LHCN-M2 (cell line): ENCODE data around the gene OIT3. TPM values are rescaled to one million over a fixed set of nuclear protein-coding genes. Genes with fewer than 3 reads are reported as not detected.

Experiments used
- DNase-seq: peaks from one replicate; pipeline ENCODE4 v3.0.0-alpha.2; 2012; ENCODE audit warnings: low read depth
- polyA plus RNA-seq: library from polyadenylated mRNA; unstranded; fragments of >200 nt; gene quantifications from one replicate; pipeline ENCODE4 v1.2.1, GENCODE V29; 2012; ENCODE audit warnings: missing spikeins
- total RNA-seq: library from RNA; depleted of rRNA; stranded (reverse); fragments of >200 nt; gene quantifications from 2 replicates; pipeline ENCODE4 v1.2.3, GENCODE V29; 2014; rRNA removed

OIT3 gene
- total RNA-seq, result 0.06 TPM in 1 of 2 replicates, not detected in the other
- 0.05 TPM for polyA plus RNA-seq

DNA sequence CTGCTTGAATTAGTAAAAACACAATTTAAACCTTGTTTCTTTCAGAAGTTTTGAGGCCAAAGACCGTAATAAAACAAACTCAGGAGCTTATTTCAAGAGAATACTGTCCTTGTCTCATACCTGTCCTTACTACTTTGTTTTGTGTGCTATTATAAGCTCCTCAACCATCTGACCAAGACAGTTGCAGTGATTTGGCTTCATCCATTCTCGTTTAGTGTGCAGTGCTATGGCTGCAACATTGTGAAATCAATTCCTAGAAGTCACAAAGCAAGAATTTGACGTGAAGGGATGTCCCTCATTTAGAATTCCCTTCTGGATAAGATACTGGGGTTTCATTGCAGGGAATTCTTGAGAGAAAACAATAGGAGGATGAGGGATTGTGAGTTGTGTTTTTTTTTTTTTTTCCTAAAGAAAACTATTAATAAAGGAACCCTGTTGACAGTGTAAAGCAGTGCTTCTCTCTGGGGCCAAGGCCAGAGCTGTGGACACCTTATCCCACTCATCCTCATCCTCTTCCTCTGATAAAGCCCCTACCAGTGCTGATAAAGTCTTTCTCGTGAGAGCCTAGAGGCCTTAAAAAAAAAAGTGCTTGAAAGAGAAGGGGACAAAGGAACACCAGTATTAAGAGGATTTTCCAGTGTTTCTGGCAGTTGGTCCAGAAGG, at the start of gene OIT3:
Gene OIT3, plus strand, starts transcription at position 604 of the 663 bp plus-strand sequence. CDS start 60 bp downstream, outside the sequence.
- no peak for DNase-seq

- DNase-seq, result peak; percentile 88
Observed at GRCh38 chr10:72846238-72846637, 47.3 kb upstream of the OIT3 start.

- DNase-seq, result peak; percentile 31
Observed at GRCh38 chr10:72847681-72848080, 45.9 kb upstream of the OIT3 start.

DNA sequence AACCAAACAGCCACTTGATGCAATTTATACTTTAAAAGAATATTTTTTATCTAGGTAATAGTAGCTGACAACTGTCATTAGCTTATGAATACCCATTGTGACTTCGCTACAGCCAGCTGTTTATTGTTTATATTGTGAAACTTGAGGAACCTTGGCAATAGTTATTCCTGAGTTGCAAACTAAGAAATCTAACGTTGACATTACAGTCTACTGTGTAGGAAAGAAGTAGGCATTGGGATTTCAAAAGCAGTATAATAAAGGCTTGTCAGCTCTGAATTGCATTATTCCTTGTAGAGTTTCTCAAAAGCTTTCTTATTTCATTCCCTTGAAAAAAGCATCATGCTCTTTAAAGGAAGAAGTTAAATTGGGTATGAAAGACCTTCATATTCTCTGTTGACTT, 42.7 kb upstream of the OIT3 start:
- DNase-seq, result peak; percentile 14

GRCh38 chr10:72851509-72851908, 42.0 kb upstream of the OIT3 start:
- DNase-seq, result no peak

DNA sequence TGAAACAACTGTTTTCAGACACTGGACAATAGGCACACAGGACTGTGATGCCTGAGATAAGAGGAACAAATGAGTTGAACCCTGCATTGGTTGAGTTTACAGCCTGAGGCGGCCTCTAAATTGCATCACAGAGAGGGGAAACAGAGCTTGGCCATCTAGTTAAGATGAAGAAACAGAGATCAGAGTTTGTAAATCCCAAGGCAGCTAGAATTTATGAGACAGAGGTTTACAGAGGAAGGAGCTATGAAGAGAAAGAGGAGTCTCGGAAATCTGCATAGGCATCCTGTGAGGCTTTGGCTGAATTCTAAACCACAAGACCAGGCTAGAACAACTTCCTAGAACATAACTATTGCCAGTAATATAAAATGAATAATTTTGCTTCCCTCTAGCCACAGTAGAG, 41.0 kb upstream of the OIT3 start:
- DNase-seq, result no peak

GRCh38 chr10:72855129-72855528, 38.4 kb upstream of the OIT3 start:
- DNase-seq, result no peak

DNA sequence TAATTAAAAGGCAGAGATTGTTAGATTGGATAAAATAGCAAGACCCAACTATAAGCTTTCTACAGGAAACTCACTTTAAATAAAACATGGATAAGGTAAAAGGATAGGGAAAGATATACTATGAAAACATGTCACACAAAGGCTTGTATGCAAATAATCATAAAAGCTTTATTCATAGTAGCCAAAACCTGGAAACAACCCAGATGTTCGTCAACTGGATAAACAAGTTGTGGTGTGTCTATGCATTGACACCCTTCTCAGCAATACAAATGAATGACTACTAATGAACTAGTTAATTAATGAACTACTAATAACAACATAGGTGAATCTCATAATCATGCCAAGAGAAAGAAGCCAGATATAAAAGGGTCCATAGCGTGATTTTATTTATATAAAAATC, 37.7 kb upstream of the OIT3 start:
- no peak for DNase-seq

GRCh38 chr10:72858067-72858466, 35.5 kb upstream of the OIT3 start:
- no peak for DNase-seq

- DNase-seq, result no peak
Observed at GRCh38 chr10:72862957-72863356, 30.6 kb upstream of the OIT3 start.

- DNase-seq, result peak; percentile 35
Observed at GRCh38 chr10:72875250-72876055, 18.1 kb upstream of the OIT3 start.

- no peak for DNase-seq
Observed at GRCh38 chr10:72879245-72879644, 14.3 kb upstream of the OIT3 start.

DNA sequence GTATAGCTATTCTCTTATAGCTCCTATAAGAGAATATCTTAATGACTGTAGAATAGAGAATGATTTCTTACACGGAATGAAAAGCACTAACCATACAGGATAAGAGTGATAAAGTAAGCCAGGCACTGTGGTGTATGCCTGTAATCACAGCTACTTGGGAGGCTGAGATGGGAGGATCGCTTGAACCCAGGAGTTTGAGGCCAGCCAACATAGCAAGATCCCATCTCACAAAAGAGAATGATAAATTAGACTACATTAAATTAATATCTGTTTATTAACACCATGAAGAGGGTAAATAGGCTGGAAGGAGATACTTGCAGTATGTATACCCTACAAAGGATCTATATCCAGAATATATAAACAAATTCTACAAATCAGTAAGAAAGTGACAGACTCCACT, 12.2 kb upstream of the OIT3 start:
- DNase-seq, result no peak

GRCh38 chr10:72883861-72884260, 9.7 kb upstream of the OIT3 start:
- DNase-seq, result no peak

DNA sequence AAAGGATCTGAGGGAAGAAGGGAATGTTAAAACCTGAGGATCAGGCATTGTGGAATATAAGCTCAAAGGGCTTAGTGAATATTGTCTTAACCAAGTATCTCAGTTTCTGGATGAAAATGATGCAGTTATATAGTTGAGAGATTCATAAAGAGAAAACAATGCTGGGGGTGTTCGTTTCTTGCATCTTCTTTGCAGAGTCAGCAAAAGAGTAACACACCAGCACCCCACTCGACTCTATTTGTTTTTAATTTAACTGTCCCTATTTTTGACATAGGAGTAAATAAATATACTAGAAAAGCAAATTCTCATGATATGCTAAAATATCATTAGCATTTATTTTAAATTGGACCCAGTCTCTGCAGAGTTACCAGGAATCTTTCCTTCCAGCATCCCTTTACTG, 7.6 kb upstream of the OIT3 start:
- DNase-seq, result no peak

GRCh38 chr10:72886621-72887020, 6.9 kb upstream of the OIT3 start:
- DNase-seq, result no peak

DNA sequence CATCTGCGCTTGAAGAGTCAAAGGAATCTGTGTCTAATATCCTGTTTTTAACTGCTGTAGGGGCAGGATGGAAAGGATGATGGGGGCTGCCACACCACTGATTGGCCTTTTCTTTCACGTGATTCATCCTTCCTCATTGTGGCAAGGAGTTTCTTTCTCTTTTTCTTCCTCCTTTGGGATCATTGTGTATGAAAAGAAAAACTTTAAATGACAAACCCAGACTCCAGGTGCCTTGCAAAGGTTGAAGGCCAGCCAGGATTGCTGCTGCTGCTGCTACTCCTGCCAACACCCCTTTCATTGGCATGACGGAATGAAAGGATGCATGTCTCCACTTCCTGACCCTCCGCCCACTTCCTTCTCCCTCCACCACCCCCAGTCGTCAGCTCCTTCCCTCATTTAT, 6.5 kb upstream of the OIT3 start:
- peak; percentile 4 for DNase-seq

DNA sequence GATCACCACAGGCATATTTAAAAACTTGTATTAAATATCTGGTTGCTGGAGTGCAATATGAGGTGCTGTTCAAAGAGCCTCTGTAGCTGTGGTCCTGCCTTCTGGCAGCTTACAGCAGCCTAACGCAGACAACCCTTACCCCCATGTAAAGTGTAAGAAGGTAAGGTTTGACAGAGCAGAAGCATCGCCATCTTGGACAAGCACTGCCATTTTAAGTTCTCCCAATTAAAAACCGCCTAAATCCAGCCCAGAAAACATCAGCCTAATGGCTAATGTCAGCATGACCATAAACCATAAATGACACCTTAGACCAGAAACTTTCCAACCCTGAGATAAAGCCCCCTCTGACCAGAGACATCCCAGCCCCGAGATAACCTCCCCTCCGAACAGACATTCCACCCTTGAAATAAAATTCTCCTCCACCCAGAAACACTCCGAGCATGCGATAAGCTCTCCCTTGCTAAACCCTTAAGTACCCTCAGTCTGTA, 5.3 kb upstream of the OIT3 start:
- no peak for DNase-seq

DNA sequence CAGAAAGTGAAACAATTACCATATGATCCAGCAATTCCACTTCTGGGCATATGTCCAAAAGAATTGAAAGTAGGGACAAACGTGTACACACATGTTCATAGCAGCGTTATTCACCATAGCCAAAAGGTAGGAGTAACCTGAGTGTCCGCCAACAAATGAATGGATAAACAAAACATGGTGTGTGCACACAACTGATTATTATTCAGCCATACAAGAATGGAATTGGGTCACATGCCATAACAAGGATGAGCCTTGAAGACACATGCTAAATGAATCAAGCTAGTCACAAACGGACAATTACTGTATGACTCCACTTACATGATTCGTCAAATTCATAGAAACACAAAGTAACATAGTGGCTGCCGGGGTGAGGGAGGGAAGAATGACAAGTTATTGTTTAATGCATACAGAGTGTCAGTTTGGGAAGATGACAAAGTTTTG, 4.1 kb upstream of the OIT3 start:
- DNase-seq, result no peak

DNA sequence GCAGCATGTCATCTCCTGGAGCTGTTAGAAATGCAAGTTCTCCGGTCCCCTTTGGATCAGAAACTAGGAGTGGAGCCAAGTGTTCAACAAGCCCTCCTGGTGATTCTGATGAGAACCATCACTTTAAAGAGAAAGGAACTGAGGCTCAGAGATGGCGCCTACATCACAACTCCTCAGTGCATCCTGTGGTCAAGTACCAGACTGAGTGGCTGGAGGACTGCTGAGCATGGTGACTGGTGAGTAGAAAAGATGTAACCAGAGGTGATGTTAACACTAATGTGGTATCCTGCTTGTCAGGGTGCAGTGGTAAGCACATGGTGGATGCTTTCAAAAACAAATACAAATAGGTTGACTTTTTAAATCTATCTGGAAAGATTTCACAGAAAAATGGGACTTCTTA, 3.5 kb upstream of the OIT3 start:
- DNase-seq, result no peak

- no peak for DNase-seq
Observed at GRCh38 chr10:72895236-72895850, 1.8 kb downstream of the OIT3 start.

DNA sequence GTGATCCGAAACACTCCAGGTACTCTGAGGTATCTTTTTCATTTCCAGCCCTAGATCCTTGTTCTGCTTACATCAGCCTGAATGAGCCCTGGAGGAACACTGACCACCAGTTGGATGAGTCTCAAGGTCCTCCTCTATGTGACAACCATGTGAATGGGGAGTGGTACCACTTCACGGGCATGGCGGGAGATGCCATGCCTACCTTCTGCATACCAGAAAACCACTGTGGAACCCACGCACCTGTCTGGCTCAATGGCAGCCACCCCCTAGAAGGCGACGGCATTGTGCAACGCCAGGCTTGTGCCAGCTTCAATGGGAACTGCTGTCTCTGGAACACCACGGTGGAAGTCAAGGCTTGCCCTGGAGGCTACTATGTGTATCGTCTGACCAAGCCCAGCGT, 5.1 kb downstream of the OIT3 start:
- DNase-seq, result no peak
